GM18502 (cell line): ENCODE data around the gene BCL3.
A peak's percentile ranks its signal among the peaks of the same experiment; 100 is the strongest.
"Not testable (repeated sequence)": the region's sequence is repeated elsewhere in the genome, so short reads cannot be mapped to it uniquely, and the experiment has no call there.

Experiments used
- ATAC-seq: cut with Tn5 transposase; IDR thresholded peaks from one replicate; pipeline ENCODE4 v1.9.1; 2021; ENCODE audit warnings: mild to moderate bottlenecking; ENCODE audit not compliant: unreplicated experiment, poor library complexity

Gene BCL3

GRCh38 chr19:44720945-44721344 lies 27.6 kb upstream of the BCL3 start:
- no peak for ATAC-seq

GRCh38 chr19:44721369-44721768 lies 27.1 kb upstream of the BCL3 start:
- not testable (repeated sequence) for ATAC-seq

GRCh38 chr19:44722131-44723121 lies 26.1 kb upstream of the BCL3 start:
- ATAC-seq, result no peak

DNA sequence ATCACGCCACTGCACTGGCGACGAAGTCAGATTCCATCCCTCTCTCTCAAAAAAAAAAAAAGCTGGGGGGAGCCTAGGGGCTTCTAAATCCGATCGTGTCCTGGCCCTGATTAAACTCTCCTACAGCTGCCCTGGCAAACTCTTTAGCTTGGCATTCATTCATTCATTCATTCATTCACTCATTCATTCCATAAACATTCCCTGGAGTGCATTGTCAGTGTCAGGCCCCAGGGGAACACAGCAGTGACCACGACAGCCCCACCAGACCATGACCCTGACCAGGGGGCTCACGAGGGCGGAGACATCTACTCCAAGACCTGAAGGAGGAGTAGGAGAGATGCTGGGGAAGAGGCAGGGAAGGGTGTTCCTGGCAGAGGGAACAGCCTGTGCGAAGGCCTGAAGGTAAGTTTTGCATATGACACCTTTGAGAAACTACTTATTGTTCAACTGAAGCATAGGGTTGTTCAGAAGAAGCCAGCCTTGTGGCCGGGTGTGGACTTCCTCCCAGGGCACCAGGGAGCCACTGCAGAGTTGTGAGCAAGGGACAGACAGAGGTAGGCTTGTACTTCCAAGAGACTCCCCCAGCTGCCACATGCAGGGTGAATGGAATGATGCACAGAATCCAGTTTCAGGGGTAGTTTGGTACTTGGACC lies 25.1 kb upstream of the BCL3 start:
- peak; percentile 30 for ATAC-seq

- peak; percentile 74 for ATAC-seq
Measured at GRCh38 chr19:44723952-44724319, 24.6 kb upstream of the BCL3 start.

DNA sequence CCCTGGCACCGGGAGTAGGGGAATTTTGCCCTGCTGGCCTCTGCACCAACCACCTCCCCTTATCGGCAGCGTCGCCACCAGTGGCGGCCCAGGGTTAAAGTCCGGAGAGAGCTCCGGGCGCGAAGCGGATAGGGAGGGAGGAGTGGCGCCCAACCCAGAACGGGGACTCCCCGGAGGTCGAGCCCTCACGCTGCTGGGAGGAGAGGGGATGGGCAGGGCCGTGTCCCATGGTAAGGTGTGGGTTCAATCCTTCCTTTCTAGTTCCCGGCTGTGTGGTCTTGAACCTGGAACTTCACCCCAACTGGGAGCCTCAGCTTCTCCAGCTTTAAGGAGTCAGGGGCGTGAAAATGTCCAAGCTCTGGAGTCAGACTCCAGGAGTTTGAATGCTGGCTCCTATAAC lies 23.3 kb upstream of the BCL3 start:
- ATAC-seq, result no peak

DNA sequence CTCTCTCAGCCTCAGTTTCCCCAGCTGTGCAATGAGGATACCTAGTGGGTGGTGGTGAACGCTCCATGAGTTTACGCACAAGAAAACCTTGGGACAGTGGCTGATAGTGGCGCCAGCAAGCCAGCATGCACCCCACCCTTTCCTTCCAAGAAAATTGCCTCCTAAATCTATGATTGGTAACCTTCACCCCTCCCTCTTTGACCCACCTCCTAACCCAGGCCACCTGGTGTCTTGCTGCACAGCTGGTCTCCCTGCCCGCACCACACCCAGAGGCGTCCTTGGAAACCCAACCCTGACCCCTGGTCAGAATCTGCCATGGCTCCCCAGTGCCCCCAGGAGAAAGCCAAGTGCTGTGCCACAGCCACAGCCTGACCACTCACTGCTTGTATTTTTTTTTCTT lies 22.8 kb upstream of the BCL3 start:
- ATAC-seq, result no peak

- ATAC-seq, result no peak
Measured at GRCh38 chr19:44726465-44726864, 22.0 kb upstream of the BCL3 start.

GRCh38 chr19:44728178-44728577 lies 20.3 kb upstream of the BCL3 start:
- ATAC-seq, result no peak

DNA sequence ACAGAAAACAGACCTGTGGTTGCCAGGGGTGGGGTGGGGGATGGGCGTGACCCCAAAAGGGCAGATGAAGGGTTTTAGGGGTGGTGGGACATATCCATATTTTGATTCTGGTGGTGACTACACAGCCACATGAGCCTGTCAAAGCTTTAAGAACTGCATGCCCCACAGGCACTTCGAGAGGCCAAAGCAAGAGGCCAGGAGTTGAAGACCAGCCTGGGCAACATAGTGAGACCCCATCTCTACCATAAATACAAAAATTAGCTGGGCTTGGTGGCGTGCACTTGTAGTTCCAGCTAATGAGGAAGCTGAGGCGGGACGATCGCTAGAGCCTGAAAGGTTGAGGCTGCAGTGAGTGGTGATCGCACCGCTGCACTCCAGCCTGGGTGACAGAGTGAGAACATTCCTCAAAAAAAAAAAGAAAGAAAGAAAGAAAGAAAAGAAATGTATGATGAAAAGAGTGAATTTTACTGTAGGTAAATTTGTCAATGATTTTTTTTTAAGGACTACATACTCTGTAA lies 18.9 kb upstream of the BCL3 start:
- ATAC-seq, result no peak

- ATAC-seq, result no peak
Measured at GRCh38 chr19:44731081-44731480, 17.4 kb upstream of the BCL3 start.

GRCh38 chr19:44731622-44732021 lies 16.9 kb upstream of the BCL3 start:
- ATAC-seq, result no peak

GRCh38 chr19:44732235-44733014 lies 16.1 kb upstream of the BCL3 start:
- ATAC-seq, result no peak

DNA sequence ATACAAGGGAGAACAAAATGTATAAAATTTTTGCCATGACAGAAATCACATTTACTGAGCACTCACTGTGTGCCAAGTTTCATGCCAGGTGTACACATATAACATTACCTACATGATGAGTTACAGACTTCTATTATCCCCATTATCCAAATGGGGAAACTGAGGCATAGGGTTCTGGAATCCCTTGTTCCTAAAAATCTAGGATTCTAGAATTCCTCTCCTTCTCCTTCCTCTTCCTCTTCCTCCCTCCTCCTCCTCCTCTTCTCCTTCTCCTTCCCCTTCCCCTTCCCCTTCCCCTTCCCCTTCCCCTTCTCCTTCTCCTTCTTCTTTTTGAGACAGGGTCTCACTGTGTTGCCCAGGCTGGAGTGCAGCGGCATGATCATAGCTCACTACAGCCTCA lies 14.2 kb upstream of the BCL3 start:
- no peak for ATAC-seq

GRCh38 chr19:44735011-44735410 lies 13.5 kb upstream of the BCL3 start:
- ATAC-seq, result no peak

DNA sequence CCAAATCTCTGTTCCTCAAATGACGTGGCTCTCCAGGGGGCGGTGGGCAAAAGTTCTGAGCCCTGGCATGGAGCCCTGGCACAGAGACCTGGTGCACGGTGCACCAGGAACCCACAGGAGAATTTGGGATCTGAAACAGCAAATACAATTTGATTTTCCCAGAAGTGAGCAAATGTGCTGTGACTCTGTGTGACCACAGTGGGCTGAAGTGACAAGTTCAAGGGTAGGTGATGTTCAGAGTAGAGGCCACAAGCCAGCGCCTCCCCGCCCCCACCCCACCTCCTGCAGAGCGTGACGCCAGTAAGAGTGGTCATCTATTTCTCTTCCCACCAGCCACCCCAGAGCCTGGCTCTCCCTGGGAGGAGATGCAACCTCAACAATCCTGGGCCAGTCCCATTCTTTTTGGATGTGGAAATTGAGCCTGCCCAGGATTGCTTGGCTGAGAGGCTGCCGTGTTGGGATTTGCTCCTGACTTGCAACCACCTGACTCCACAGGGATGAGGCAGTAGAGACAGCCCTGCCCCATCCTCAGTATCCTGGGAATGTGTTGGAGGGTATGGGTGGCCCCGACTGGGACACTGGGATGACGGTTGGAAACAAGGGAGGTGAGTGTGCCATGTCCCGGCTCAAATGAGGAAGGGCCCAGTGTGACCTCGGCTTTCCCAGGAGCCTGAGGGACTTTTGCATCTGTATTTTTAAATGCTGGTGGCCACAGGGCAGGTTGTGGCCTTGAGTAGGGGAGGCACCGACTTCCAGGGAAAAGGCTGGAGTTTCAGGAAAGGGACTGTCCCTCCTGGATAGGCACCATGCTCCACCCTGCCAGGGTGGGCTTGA lies 11.1 kb upstream of the BCL3 start:
- no peak for ATAC-seq

DNA sequence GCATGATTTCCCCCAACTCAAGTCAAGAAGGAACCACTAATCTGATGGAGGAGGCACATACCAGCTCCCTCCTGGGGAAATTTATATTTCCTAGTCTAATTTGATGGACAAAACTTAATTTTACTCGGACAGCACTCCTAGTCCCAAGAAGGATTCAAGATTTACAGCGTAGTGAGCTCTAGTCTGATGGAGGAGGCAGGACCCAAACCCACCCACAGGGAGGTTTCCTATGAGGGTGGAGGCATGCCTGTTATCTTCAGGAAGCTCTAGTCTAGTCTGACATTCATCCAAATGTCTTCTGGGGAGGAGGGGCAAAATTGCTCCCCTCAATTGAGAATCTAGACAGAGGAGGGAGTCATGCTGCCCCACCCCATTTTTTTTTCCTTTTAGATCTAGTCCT lies 10.4 kb upstream of the BCL3 start:
- no peak for ATAC-seq

DNA sequence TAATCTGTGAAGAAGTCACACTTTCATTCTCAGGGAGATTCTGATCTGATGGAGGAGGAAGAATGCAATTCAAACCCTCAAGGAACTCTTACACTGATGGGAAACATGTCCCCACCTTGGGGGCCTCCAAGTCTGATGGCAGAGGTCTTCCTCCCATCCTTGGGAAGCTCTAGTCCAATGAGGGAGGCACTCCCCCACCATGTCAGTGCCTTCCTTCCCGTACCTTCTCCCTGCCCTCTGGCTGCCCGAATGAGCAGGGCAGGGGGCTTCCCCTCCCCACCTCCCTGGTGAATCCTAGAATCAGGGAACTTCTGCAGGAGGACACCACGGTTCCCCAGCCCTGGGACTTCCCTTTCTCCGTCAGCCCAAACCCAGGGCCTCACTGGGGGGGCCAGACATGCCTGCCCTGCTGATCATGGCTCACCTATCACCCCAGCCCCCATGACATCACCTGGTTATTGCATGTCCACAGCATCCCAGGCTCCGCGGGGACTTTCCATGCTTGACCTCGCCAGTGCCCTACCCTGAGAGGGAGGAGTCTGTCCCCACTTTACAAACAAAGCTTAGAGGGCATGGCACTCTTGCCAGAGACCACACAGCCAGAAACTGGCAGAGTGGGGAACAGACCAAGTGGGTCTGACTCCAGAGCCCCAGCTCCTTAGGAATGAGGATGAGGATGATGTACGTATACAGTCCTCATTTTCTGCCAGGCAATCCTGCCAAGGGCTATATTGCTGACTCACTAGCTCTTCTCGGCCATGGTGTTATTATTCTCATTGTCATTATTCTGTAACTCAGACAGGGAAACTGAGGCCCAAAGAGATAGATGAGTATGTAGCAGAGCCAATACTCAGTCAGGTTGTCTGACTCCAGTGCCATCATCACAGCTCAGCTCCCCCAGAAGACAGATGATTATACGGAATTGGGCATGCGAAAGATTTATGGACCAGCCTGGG lies 9.6 kb upstream of the BCL3 start:
- no peak for ATAC-seq

DNA sequence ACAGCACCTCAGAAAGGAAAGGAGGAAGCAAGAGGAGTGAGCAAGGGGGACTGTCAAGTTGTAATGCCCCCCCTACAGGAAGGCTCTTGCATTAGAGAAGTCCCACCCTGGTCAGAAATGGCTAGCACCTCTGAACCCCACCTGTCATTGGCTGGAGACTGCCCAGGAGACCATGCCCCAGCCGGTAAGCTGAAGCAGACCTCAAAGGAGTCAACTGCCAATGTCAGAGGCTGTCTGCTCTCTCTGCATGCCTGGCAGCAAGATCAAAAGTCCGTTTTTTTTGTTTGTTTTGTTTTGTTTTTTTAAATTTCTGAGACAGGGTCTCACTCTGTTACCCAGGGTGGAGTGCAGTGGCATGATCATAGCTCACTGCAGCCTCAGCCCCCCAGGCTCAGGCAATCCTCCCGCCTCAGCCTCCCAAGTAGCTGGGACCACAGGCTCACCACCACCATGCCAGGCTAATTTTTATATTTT lies 8.1 kb upstream of the BCL3 start:
- ATAC-seq, result no peak
